ENCODE measurements around the gene SEZ6L2. TPM values are rescaled to one million over a fixed set of nuclear protein-coding genes. Genes with fewer than 3 reads are reported as not detected.

Gene SEZ6L2
- total and polyA plus RNA-seq, 2 of the 8 experiments (the other 6 are each of a cell fraction or from before 2014, with no cell fraction given) = 43.5 to 47.7 TPM

DNA sequence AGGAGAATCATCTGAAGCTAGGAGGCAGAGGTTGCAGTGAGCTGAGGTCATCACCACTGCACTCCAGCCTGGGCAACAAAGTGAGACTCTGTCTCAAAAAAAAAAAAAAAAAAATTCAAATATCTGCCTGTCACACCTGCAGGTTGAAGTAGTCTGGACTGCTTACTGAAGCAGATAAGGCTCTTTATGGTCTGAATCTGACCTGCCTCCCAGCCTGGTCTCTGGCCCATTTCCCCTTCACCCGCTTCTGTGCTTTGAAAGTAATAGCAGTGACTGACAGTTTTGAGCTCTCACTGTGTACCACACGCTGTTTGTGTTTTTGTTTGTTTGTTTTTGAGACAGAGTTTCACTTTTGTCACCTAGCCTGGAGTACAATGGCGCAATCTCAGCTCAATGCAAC is 5.8 kb downstream of the SEZ6L2 start:
- no peak overlapping the region for H2BK5ac ChIP-seq (ENCODE audit: low read depth, low read length)
- H4K91ac ChIP-seq (replicated peaks; ENCODE audit: insufficient read length, low read length) = no peak overlapping the region
- H3K4me2 ChIP-seq (ENCODE audit: insufficient read depth in 1 of 2, low read depth in 2 of 2, low read length in 2 of 2) = no peak overlapping the region
- H2BK120ac ChIP-seq (replicated peaks; ENCODE audit: low read depth, low read length) = no peak overlapping the region
- WGBS, 2 experiments (ENCODE audit: extremely low coverage in 1 of 2, insufficient coverage in 1 of 2, insufficient read length in 1 of 2, insufficient replicate concordance in 2 of 2, low coverage in 1 of 2, low lambda C conversion rate in 2 of 2, missing lambda C conversion rate in 1 of 2) = 93% methylated on average over 3 of the region's 3 CpGs; no CpG with 5 or more reads in 1 of the 2 experiments
- H3K27me3 ChIP-seq (replicated peaks in 1 of 4; ENCODE audit: control insufficient read depth in 3 of 4, extremely low read depth in 1 of 4, insufficient read depth in 3 of 4, low read length in 3 of 4) = no peaks in the 10 kb centered on the region
- no peak overlapping the region for H2BK20ac ChIP-seq (ENCODE audit: low read length)
- no peak overlapping the region for H3K4ac ChIP-seq (replicated peaks; ENCODE audit: insufficient read length, low read depth, low read length)
- no peak overlapping the region for H2AK5ac ChIP-seq (ENCODE audit: low read depth, low read length)
- H3K27ac ChIP-seq (ENCODE audit: low read depth, low read length) = no peak overlapping the region
- no peak for DNase-seq (ENCODE audit: low read depth in 1 of 2, low spot score in 2 of 2)
- H3K79me2 ChIP-seq (ENCODE audit: control insufficient read depth in 1 of 2, insufficient read depth in 2 of 2, low read length in 2 of 2) = no peaks in the 10 kb centered on the region
- H3K56ac ChIP-seq (replicated peaks; ENCODE audit: insufficient read length, low read depth, low read length) = no peak overlapping the region
- H4K20me1 ChIP-seq (replicated peaks in 1 of 2; ENCODE audit: control insufficient read depth in 1 of 2, insufficient read depth in 2 of 2, low read length in 2 of 2) = peaks cover 0 to 3% of the 10 kb centered on the region in 2 experiments
- no peak overlapping the region for H2BK12ac ChIP-seq (ENCODE audit: low read depth, low read length)
- CTCF ChIA-PET (ENCODE audit: partially characterized antibody) = interaction anchor here (0.6 to 1.1 kb wide), 4 partner anchors 25 to 193 kb away, joined by 3 read pairs; no protein-coding TSS in a partner anchor
- no peak overlapping the region for H3K4me3 ChIP-seq (ENCODE audit: extremely low read depth in 1 of 4, insufficient read depth in 2 of 4, low read depth in 3 of 4, low read length in 4 of 4)
- no peak overlapping the region for H4K8ac ChIP-seq (ENCODE audit: extremely low read depth, insufficient read depth, low read length)
- H3K36me3 ChIP-seq (ENCODE audit: control insufficient read depth in 2 of 4, insufficient read depth in 4 of 4, low read length in 3 of 4) = no peaks in the 10 kb centered on the region; a peak in 2 of 8 replicates
- no peak overlapping the region for H3K18ac ChIP-seq (ENCODE audit: extremely low read depth, low read length)
- H3K4me1 ChIP-seq (replicated peaks in 1 of 4; ENCODE audit: control insufficient read depth in 3 of 4, insufficient read depth in 4 of 4, low read length in 3 of 4) = peaks cover 0 to 11% (median 3%) of the 10 kb centered on the region in 4 experiments; a peak in 6 of 7 replicates
- FAIRE-seq = no peak
- H2AFZ ChIP-seq (ENCODE audit: low read length) = no peak overlapping the region
- no peak overlapping the region for H3K9ac ChIP-seq (replicated peaks in 1 of 4; ENCODE audit: extremely low read depth in 1 of 4, low read depth in 3 of 4, low read length in 3 of 4)
- H3K23ac ChIP-seq (ENCODE audit: insufficient read length) = no peak overlapping the region
- POLR2A ChIA-PET (ENCODE audit: partially characterized antibody) = interaction anchor here (1.0 to 1.8 kb wide), 3 partner anchors 18 to 67 kb away, joined by 3 to 4 read pairs (median 3); no protein-coding TSS in a partner anchor
- H3K14ac ChIP-seq (ENCODE audit: insufficient read length) = no peak overlapping the region
- H3K23me2 ChIP-seq (ENCODE audit: low read depth, low read length) = peaks cover 3% of the 10 kb centered on the region; the same call in 1 of the 2 replicates
- no peak overlapping the region for H2BK15ac ChIP-seq (ENCODE audit: low read length)
- peaks cover 4% of the 10 kb centered on the region; the same call in 1 of the 2 replicates for H3K79me1 ChIP-seq (ENCODE audit: low read depth, low read length)
- no peak overlapping the region for H4K5ac ChIP-seq (ENCODE audit: insufficient read length, low read depth, low read length)
- H3K9me3 ChIP-seq (ENCODE audit: insufficient read depth in 2 of 2, low read depth in 1 of 2, low read length in 1 of 2) = no peaks in the 10 kb centered on the region
- TF ChIP-seq SRF (IDR thresholded peaks at IDR 0.05; ENCODE audit: low read depth, low read length) = no peak
- no peak for TF ChIP-seq TAF7 (optimal IDR thresholded peaks at IDR 0.05; ENCODE audit: borderline replicate concordance, low read depth, low read length)
- TF ChIP-seq HDAC2 (IDR thresholded peaks at IDR 0.05; ENCODE audit: borderline replicate concordance in 1 of 2, low read depth in 2 of 2, low read length in 2 of 2) = no peak
- no peak for TF ChIP-seq RNF2 (IDR thresholded peaks at IDR 0.05; ENCODE audit: borderline replicate concordance, low read depth, low read length, missing control alignments, poor library complexity, severe bottlenecking)
- no peak for TF ChIP-seq CTBP2 (IDR thresholded peaks at IDR 0.05; ENCODE audit: borderline replicate concordance, insufficient read depth, insufficient read length, low read length)
- no peak for TF ChIP-seq SP4 (IDR thresholded peaks at IDR 0.05; ENCODE audit: low read length)
- TF ChIP-seq CBX5 (IDR thresholded peaks at IDR 0.05; ENCODE audit: low read depth, low read length) = no peak
- TF ChIP-seq, protein P1, sequence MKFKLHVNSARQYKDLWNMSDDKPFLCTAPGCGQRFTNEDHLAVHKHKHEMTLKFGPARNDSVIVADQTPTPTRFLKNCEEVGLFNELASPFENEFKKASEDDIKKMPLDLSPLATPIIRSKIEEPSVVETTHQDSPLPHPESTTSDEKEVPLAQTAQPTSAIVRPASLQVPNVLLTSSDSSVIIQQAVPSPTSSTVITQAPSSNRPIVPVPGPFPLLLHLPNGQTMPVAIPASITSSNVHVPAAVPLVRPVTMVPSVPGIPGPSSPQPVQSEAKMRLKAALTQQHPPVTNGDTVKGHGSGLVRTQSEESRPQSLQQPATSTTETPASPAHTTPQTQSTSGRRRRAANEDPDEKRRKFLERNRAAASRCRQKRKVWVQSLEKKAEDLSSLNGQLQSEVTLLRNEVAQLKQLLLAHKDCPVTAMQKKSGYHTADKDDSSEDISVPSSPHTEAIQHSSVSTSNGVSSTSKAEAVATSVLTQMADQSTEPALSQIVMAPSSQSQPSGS (IDR thresholded peaks at IDR 0.05; ENCODE audit: low read length) = no peak
- TF ChIP-seq USF2 (IDR thresholded peaks at IDR 0.05; ENCODE audit: low read length) = no peak
- TF ChIP-seq KDM1A (IDR thresholded peaks at IDR 0.05; ENCODE audit: borderline replicate concordance, low read length) = no peak
